ENCODE measurements around the gene EVX1.

EVX1 gene

DNA sequence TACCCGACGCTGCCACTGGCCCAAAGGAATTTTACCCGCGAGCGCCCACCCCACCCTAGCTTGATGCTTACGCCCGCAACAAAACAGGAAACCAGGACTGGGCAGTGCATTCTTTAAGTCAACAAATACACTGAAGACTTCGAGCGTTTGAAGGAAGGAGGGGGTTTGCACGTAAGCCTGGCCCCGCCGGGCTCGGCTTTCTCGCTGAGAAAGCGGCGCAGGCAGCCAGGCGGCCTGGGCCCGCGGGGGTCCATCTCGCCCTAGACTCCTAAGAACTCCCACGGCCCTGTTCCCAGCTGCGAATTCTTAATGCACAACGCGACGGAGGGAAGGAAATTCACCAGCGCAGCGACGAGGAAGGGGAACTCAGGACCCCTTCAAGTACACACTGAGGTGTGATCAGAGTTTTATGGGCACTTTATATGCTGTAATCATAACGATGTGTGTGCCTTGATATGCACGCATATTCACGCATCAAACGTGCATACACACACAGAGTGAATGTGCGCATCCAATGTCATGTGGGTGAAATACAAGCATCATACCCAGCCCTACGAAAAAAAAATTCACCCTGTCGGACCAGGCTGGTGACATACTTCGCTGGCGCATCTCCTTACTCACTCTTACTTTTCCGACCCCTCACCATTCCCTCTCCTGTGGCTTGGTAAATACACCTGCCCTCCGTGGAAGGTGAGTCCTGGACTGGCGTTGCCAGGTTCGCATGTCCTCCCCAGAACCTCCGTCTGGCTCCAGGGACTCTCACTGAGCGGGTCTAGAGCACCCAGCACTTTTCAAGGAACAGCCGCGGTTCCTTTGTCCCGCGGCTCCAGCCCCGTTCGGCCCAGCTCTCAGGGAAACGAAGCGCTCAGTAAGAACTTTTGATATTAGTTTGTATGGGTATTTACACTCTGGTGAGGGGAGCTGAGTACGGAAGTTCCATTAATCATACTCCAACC, 37.0 kb upstream of the EVX1 start:
- no peak for DNase-seq (ENCODE audit: low spot score)

DNA sequence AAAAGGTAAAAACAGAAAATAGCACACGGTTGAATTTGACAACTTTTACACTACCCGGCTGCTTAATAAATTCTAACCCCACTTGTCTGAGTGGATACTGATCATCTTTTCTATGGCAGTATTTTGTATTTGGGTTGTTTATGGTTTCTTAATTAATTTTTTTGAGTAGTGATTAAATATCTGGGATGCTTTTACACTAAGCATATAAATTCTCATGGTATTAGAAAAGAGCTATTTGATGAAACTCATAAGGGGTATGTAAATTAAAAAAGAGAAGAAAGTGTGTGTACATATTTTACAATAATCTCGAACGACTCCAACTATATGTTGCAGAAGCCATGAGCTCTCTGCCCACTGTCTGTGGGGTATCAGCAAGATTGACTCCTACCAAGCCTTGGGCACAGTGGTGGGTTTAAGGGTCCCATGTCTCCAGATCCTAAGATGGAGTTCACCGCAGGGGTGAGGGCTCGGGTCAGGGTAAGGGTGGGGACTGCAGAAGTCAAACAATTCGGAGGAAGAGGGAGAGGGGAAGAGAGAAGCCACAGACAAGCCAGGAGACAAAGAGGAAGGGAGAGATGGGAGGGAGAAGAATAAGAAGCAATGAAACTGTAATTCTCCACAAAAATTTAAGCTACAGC, 35.1 kb upstream of the EVX1 start:
- DNase-seq (ENCODE audit: low spot score): no peak

DNA sequence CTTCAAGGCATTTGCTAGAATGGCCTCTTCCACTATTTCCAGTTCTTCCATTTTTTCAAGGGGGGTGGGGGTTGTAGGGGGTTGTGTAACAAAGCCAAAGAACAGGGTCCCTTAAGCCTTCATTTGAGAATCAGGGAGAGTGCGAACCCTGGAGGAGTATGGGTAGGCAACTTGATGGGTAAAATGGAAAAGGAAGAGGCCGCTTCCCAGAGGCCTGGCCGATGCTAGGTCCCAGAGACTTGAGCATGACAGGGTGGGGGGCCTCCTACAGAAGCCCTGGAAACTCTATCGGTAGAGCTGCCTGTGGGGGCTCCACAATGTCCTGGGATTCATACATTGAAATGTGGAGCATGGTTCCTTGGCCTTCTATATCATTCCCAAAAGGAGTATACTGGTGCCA, 33.6 kb upstream of the EVX1 start:
- DNase-seq (ENCODE audit: low spot score): no peak

DNA sequence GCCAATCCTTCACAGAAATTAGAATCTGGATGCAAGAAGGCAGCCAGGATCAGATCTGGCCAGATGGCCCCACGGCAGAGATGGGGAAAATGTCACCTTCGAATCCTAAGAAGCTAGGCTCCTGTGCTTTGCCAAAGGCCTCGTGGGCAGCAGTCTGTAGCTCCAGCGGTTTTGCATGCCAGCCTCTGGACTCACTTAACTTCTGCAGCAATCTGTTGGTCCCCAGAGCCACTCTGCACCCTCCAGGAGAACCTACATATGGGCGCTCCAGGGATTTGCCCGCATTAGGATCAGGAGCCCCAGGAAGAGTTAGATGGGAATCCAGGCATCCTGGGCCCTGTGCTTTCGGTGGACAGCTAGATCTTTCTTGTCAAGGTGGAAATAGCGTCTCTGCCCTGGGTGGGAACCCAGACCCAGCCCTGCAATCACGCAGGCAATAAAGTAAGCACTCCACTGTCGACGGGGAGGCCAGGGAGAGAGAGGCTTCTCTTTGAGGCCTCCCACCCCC, 32.6 kb upstream of the EVX1 start:
- DNase-seq (ENCODE audit: low spot score): no peak

DNA sequence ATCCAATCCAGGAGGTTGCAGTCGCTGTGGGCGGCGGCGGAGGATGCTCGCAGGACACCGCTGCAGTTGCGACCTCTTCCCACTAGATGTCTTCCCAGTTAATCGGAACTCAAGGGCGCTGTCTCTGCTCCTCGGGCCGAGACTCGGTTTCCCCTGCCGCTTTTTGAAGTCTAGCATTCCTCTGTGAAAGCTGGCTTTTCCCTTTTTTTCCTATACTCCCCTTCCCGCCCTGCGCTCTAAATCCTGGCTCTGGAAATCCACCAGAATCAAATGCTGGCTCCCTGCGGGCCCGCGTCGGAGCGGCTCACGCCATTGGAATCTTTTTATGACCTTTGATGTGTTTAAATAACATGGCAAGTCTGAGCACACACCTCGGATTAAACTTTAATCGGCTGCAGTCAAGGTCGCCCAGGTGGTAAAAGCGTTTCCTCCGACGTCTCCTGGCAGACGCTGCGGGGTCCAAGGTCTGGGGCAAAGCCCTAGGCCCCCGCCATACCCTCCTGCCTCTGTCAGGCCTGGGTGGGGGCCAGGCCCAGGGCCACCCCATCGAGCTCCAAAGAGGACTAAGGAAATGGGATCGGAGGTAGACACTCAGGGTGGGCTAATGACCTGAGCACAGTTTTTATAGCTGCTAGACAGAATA, 32.0 kb upstream of the EVX1 start:
- peak; percentile 65 for DNase-seq (ENCODE audit: low spot score)

DNA sequence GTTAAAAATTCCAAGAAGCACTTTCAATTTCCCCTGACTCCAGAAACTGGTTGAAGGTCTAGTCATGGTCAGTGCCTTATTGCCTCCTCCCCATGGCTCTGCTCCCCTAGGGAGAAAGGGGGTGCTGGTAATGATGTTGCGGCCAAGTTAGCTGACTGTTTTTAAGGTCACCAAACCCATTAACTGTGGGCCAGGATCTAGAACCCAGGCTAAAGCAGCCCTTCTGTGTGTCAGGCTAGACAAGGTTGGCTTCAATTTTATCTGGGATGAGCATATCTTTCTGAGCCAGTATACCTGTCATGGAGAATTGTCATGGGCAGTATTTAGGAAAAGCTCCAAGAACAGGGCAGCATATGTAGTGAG, 31.5 kb upstream of the EVX1 start:
- no peak for DNase-seq (ENCODE audit: low spot score)

DNA sequence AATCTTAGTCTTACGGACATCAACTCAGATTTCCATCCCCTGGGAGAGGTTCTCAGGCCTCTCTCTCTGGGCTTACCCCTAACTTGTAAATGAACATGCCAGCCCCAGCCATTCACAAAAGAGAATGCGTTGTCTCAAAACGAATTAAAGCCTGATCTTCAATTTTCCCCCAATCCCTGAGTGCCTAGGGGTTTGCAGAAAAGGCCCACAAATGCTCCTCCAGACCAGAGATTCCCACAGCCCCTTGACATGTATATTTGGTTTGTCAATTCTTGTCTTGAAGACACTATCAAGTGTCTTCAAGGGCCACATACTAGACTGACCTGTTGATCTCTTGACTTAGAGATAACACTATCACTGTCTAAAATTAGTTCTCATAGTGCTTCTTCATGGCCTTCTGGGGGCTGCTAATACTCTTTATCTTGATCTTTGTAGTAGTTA, 30.8 kb upstream of the EVX1 start:
- no peak for DNase-seq (ENCODE audit: low spot score)

DNA sequence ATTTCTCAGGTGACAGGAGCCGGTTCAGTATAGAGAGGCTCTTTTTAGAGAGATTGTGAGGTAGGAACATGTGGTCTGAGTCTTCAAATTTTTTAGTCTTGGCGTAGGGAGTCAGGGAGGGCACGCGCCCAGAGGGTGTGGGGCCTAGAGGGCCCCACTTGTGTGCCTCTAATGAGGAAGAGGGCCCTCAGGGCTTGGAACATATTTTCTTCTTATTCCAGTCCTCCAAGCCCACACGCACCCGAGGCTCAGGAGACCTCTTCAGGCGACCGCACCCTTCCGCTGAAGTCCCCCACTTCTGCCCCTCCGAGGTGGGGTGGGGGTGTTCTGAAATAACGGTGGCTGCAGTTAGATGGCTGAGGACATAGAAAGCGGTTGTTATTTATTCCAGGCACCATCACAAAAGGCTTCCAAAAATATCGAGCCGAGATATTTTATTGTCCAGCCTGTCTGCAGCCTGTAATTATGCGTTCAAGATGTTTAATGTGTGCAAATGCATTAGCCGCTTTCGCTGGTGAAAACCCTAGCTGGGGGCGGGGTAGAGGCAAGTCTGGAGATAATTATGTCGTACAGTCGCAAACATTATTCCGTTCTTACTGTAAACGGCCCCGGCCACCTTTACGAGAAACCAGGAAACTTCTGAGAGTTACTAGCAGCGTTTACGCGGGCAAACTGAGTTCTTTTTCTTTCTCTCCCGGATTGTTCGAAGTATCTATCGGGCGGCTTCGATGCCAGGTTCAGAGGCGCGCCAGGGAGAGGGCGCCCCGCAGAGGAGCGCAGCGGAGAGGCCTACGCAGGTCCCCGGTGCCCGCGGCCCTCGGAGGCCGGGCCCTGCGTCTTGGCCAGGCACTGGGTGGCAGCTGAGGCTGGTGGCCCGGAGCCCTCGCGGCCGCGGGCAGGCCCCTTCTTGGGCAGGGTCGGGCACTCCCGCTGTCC, 29.8 kb upstream of the EVX1 start:
- no peak for DNase-seq (ENCODE audit: low spot score)

DNA sequence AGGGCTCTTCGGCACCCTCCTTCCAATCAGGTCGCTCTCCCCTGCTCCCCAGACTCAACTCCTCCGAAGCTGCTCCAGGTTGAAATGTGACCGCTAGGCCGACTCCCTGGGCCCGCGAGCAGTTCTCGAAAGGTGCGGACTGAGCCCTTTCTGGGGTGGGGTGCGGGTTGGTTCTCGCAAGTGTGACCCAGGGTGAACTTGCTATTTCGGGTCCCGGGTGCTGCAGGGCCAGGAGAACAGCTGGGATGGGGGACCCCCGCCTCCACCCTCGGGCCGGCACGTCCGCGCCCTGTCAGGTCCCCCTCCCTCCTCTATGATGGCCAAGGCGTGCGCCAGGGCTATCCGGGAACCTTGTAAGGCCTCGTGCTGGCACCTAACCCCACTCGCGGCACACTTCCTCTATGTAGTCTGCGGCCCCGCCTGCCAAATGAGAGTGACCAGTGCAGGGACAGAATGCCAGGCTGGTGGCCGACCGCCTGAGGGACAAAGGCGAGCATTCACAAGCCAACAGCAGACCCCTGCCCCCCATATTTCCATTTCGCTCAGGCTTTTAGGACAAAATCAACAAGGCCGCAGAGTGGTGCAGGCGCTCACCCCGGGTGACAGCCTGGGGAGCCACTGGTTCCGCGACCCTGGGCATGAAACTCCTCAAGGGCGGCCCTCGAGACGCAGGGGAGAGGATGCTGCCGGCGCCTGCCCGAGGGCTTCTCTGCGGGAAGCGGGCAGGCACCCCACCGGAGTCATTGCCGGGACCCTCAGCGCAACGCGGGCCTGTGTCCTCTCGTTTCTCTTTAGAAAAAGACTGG, 29.0 kb upstream of the EVX1 start:
- no peak for DNase-seq (ENCODE audit: low spot score)

DNA sequence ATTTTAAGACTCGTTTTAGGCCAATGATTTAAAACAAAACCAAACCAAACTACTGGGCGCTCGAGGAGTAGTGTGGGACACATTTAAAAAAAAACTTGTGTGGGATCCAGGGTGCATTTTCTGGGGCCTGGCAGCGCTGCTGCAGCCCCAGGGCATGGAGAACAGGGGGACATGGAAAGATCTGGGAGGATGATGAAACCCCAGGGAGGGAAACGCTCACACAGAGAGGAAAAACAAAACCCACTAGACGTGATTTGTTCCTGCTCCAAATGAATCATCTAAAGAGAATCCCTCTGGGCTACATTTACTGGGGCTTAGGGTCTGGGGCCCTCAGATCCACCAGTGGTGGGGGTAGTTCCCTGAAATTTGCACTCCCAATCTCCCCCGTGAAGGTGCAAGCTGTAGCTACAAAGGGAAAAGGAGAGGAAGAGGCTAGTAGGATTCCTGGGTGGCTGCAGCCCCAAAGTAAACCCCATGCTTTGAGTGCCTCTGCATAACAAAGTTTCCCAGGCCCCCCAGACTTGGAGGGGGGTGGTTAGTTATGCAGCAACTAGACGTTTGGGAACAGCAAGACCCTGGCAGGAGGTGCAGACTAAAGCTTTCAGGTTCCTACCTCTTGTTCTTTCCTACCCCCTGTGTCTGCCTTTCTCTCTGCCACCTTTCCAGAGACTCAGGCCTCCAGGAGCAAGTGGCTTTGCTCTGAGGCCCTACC, 28.2 kb upstream of the EVX1 start:
- no peak for DNase-seq (ENCODE audit: low spot score)

DNA sequence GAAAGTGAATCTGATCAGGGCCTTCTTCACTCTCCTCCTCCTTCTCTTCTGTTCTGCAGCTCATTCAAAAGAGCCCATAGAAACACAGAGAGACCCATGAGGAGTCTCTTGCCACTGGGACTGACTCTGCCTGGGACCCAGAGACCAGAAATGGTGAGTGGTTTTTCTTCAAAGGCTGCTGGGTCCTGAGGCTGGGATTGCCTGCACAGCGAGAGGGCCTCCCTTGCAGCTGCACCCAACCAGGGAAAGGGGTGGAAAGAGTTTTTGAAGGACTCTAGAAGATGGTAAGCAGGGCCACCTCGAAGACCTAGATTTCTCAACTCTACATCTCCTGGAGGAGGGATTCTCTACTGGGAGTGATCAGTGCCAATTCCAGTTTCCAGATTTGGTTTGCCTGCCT, 27.2 kb upstream of the EVX1 start:
- DNase-seq (ENCODE audit: low spot score): no peak

DNA sequence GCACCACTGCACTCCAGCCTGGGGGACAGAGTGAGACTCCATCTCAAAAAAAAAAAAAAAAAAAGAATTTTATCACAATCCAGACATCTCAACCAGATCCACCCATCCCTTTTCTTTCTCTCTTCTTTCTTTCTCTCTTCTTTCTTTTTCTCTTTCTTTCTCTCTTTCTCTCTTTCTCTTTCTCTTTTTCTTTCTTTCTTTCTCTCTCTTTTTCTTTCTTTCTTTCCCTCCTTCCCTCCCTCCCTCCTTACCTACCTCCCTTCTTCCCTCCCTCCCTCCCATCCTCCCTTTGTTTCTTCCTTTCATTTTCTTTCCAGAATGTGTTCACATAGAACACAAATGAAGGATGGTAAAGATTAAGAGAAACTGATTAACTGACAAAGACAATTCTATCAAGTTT, 24.7 kb upstream of the EVX1 start:
- DNase-seq (ENCODE audit: low spot score): no peak

DNA sequence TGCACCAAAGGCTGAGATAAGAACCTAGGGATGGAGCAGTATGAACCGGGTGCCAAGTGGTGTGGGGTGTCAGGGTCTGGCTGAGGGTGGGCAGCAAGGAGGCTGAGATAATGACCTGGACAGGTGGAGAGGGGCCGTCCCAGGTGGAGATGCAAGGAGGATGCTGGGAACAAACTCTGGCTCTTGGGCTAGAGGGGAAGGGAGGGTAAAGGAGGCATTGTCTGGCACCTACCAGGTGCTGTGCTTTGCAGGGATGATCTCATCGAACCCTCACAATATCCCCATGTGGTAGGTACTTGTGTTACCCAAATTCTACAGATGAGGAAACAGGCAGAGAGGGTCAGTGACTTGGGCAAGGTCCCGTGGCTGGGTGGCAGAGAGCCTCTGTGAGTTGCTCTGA, 22.8 kb upstream of the EVX1 start:
- no peak for DNase-seq (ENCODE audit: low spot score)

DNA sequence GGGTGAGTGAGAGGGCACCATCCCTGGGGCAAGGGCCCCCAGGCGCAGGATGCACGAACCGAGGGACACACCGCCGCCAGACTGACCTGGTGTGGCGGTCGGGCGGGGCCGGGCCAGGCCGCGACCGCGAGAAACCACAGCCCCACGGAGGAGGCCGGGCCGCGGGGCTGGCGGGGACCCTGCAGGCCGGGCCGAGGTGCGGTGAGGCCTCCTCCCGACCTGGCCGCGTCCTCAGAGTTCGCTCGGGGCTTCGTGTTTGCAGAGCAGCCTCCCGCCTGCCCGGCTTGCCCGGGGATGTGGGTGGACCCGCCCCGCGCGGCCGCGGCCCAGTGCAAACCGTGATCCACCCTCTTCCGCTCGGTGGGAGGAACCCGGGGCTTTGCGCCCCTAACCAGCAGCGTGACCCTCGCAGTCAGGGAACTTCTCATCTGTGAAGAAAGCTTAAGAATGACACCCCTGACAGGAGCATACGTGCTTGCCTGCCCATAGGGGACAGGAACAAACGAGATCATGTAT, 22.1 kb upstream of the EVX1 start:
- no peak for DNase-seq (ENCODE audit: low spot score)

DNA sequence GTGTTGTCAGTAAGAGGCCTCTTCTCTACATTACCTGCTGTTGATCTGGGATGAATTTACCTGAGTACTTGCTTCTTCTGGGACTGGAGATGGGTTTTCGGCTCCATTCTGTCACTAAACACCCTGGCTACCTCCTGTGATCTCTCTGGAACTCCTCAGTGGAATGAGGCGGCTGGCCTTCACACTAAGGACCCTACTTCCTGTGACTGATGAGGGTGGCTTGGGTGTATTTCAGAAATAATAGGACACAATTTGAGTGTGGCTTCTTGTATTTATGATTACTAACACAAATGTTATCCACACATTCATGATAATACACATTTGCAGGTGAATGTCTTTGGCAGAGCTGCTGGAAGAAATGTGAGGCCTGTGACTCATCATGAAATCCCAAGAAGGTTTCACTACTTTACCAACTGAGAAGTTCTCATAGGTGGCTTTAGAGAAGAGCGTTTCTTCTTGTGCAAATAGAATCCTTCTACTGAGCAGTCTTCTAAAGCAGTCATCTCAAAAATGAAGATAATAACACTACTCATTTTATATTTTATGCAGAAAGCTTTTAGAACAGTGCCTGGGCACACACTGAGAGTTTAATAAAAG, 21.3 kb upstream of the EVX1 start:
- DNase-seq (ENCODE audit: low spot score): no peak

DNA sequence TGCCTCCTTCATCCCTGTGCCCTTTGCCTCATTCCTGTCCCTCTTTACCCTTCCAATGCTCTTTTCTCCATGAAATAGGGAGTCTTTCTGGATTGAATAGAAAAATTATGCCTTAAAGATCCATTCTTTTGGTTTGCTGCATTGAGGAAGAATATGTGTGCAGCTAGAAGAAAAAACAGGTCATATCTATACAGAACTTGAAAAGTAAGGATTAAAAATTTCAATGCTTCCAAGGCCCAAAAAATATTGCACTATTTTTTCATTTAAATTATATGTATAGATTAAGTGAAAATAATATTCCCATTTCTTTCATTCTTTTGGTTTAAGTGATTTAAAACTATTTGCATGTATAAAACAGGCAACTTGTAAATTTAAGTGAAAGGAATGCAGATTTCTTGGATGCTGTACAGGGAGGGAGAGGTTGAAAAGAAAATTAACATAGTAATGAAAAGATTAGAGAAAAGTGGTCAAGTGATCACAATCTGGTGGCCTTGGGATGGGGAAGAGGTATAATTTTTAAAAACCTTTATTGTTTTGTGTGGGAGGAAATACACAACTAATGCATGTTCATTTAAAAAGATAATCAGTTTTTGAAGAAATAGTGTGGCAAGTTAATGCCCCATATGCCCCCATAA, 18.5 kb upstream of the EVX1 start:
- DNase-seq (ENCODE audit: low spot score): no peak

DNA sequence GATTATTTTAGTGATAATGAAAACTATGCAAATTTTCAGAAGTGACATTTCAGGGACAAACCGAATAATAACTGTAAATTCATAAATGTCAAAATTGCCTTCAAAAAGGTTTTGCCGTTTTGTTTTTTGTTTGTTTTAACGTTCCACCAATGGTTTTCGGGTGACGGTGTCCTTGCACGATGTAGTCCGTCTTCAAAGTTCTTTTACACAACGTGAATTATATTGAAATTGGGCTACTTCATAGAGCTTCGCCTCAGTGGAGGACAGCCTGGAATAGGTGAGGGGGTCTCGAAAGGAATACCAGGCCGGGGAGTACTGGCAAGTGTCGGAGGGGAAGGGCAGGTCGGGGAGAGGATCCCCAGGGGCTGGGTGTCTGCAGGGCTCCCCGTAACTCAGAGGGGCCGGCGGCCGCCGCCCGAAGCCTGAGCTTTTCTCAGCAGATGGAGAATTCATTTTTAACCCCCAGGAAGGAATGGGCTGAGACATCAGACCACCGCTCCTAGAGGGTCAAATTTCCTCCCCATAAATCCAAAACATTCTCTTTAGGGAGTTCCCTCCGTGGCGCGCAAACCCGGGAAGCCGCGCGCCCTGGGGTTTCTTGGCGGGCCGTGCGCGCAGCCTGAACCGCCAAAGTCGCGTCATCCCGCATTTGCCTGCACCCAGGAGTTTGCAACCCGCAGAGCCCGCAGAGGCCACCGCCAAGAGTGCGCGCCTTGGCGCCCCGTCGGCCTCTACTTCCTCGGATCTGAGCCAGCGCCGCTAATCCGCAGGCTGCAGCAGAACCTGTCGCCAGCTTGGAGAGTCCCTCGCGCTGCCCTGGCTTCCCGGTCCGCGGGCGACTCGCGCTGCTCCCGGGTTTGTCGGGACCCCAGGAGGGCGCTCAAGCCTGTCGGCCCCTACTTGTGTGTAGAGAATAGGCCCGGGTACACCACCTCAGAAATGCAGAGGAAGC, 17.3 kb upstream of the EVX1 start:
- no peak for DNase-seq (ENCODE audit: low spot score)

DNA sequence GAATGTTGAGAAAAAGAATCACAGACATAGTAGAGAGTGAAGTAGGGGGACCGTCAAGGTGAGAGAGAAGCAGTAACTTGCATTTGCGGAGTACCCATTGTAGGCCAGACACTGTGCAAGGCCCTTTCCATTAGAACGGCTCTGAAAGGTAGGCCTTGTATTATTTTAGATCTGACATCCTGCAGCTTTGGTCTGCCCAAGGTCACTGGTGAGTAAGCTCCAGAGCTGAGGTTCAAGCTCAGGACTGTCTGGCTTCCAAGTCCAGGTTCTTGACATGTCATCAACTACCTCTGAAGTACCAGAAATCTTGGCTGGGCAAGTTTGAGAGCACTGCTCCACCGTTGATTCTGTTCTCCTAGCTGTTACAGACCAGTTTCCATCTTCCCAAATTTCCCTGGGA, 13.2 kb upstream of the EVX1 start:
- DNase-seq (ENCODE audit: low spot score): no peak
